Ascending aorta (tissue), 2 donors: ENCODE results near the gene BSND. TPM values are rescaled to one million over a fixed set of nuclear protein-coding genes. Genes with fewer than 3 reads are reported as not detected.

ENCODE experiments used
- DNase-seq, 2 donors: peaks; one replicate each; pipeline ENCODE4 v3.0.0-alpha.2; 2019; ENCODE audit warnings: low spot score in 2 of 2
- H3K27ac ChIP-seq, 2 donors: fragments of 200-600 bp; sonication (generic); one replicate each; pipeline ENCODE4 v1.5.1; 2016 to 2017; ENCODE audit warnings: mild to moderate bottlenecking in 1 of 2
- H3K27me3 ChIP-seq: fragments of 200-600 bp; sonication (generic); one replicate; pipeline ENCODE4 v1.5.1; 2017
- H3K36me3 ChIP-seq, 2 donors: fragments of 200-600 bp; sonication (generic); one replicate each; pipeline ENCODE4 v1.5.1; 2016
- H3K4me1 ChIP-seq, 2 donors: fragments of 200-600 bp; sonication (generic); one replicate each; pipeline ENCODE4 v1.5.1; 2016 to 2017; ENCODE audit warnings: mild to moderate bottlenecking in 1 of 2
- H3K4me3 ChIP-seq, 2 donors: fragments of 200-600 bp; sonication (generic); one replicate each; pipeline ENCODE4 v1.5.1; 2016 to 2017; ENCODE audit warnings: mild to moderate bottlenecking in 1 of 2
- H3K9me3 ChIP-seq, 2 donors: fragments of 200-600 bp; sonication (generic); one replicate each; pipeline ENCODE4 v1.5.1; 2016
- intact Hi-C: fragments of 100-400 bp; cut with DNase I; formaldehyde crosslinking; loops from one replicate; pipeline ENCODE4 v1.15.1; 2023
- total RNA-seq: library from RNA; depleted of rRNA; stranded (reverse); fragments of >200 nt; gene quantifications from one replicate; pipeline ENCODE4 v1.1.0, GENCODE V29; 2016
- TF ChIP-seq, protein P1 (sequence below), 3 experiments: fragments of 200-600 bp in 2 of 3; fragments of 450-650 bp in 1 of 3; sonication (generic) in 2 of 3; IDR thresholded peaks; one replicate each; pipeline ENCODE4 v1.5.1; 2016 to 2019; ENCODE audit warnings: antibody characterized with exemption in 3 of 3, mild to moderate bottlenecking in 1 of 3, moderate library complexity in 1 of 3

BSND gene
- total RNA-seq, 1 donor from 2014 or later = not detected

DNA sequence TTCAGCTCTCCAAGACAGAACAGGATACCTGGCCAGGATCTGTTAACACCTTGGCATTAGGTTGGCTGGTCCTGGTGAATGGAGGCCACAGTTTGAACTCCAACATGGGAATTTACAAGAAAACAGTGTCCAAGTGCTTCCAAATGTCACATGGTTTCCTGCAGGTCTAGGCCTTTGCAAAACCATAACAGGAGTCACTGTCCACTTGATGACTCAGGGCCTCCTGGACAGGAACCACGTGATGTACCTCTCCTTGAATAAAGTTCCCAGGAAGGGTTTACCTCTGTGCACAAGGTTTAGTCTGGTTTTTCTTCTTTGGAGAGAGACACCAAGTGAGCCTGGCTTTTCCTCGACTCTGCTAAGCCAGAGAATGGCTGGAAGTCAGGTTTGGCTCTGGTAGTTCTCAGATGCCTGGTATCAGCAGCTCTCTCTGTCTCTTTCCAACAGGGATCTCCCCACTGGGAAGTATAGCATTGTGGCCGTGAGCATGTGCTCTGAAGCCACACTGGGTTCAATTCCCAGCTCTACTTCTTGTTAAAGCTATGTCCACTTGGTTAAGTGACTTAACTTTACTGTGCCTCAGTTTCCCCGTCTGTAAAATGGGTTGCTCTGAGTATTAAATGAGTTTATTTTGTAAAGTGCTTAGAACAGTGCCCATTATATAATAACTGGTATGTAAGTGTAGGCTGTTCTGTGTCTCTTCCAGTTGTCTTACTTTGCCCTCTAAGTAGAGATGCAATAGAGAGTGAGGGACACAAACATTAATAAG is 45.6 kb upstream of the BSND start:
- Histone ChIP-seq H3K27me3 (no peaks in the 10 kb centered on the region), H3K9me3 (peaks cover 0 to 6% of the 10 kb centered on the region in 2 donors), H3K4me1 (peaks cover 5 to 30% of the 10 kb centered on the region in 2 donors), H3K27ac (no peak overlapping the region), H3K36me3 (no peaks in the 10 kb centered on the region), H3K4me3 (no peak overlapping the region)
- no peak for DNase-seq
- intact Hi-C loops = no loop called here
- TF ChIP-seq, protein P1, sequence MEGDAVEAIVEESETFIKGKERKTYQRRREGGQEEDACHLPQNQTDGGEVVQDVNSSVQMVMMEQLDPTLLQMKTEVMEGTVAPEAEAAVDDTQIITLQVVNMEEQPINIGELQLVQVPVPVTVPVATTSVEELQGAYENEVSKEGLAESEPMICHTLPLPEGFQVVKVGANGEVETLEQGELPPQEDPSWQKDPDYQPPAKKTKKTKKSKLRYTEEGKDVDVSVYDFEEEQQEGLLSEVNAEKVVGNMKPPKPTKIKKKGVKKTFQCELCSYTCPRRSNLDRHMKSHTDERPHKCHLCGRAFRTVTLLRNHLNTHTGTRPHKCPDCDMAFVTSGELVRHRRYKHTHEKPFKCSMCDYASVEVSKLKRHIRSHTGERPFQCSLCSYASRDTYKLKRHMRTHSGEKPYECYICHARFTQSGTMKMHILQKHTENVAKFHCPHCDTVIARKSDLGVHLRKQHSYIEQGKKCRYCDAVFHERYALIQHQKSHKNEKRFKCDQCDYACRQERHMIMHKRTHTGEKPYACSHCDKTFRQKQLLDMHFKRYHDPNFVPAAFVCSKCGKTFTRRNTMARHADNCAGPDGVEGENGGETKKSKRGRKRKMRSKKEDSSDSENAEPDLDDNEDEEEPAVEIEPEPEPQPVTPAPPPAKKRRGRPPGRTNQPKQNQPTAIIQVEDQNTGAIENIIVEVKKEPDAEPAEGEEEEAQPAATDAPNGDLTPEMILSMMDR (IDR thresholded peaks at IDR 0.05) = no peak

- no peaks in the 10 kb centered on the region for H3K36me3 ChIP-seq
- intact Hi-C loops = no loop called here
- no peak overlapping the region for H3K4me3 ChIP-seq
Measured at GRCh38 chr1:54953846-54954245, 44.9 kb upstream of the BSND start.

DNA sequence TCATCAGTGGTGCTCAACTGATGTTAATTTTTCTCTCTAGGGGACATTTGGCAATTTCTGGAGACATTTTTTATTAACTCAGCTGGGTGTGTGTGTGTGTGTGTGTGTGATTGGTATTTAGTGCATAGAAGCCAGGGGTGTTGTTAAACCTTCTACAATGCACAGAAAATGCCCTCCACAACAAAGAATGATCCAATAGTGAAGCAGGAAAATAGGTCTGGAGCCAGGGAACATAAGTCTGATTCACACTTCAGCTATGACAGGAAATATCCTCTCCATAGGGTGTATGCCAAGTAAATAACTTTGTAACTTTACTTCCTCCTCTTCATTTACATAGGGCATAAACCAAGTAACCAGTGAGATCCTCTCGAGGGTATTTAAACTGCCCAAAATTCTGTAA is 43.4 kb upstream of the BSND start:
- Histone ChIP-seq H3K36me3 (no peaks in the 10 kb centered on the region), H3K27ac (peak overlapping the region; percentile 66 to 77), H3K9me3 (peaks cover 0 to 14% of the 10 kb centered on the region in 2 donors), H3K27me3 (no peaks in the 10 kb centered on the region), H3K4me3 (peak overlapping the region in 1 of 2 donors; percentile 9), H3K4me1 (peaks cover 5 to 27% of the 10 kb centered on the region in 2 donors)
- no peak for DNase-seq
- TF ChIP-seq, protein P1 (IDR thresholded peaks at IDR 0.05) = no peak
- intact Hi-C loops = no loop called here

More at GRCh38 chr1:54953846-54954245, 44.9 kb upstream of the BSND start:
- peaks cover 5 to 30% of the 10 kb centered on the region in 2 donors for H3K4me1 ChIP-seq
- H3K9me3 ChIP-seq = peaks cover 0 to 6% of the 10 kb centered on the region in 2 donors
- DNase-seq = no peak
- TF ChIP-seq, protein P1 (IDR thresholded peaks at IDR 0.05) = no peak
- H3K27ac ChIP-seq = no peak overlapping the region
- no peaks in the 10 kb centered on the region for H3K27me3 ChIP-seq

GRCh38 chr1:54956726-54957125 is 42.0 kb upstream of the BSND start:
- H3K9me3 ChIP-seq = peaks cover 0 to 14% of the 10 kb centered on the region in 2 donors
- H3K36me3 ChIP-seq = no peaks in the 10 kb centered on the region
- H3K4me1 ChIP-seq = peaks cover 0 to 18% of the 10 kb centered on the region in 2 donors
- DNase-seq = no peak
- TF ChIP-seq, protein P1 (IDR thresholded peaks at IDR 0.05) = no peak
- intact Hi-C loops = no loop called here
- no peaks in the 10 kb centered on the region for H3K27me3 ChIP-seq
- H3K27ac ChIP-seq = peak overlapping the region; percentile 66 to 77
- no peak overlapping the region for H3K4me3 ChIP-seq

GRCh38 chr1:54959241-54959640 is 39.5 kb upstream of the BSND start:
- TF ChIP-seq, protein P1 (IDR thresholded peaks at IDR 0.05) = no peak
- no peak for DNase-seq
- Histone ChIP-seq H3K4me3 (no peak overlapping the region), H3K36me3 (no peaks in the 10 kb centered on the region), H3K27me3 (no peaks in the 10 kb centered on the region), H3K27ac (no peak overlapping the region), H3K4me1 (peaks cover 0 to 18% of the 10 kb centered on the region in 2 donors), H3K9me3 (peaks cover 0 to 14% of the 10 kb centered on the region in 2 donors)
- intact Hi-C loops = no loop called here
